ENCODE results near the gene OR9G4. TPM values are rescaled to one million over a fixed set of nuclear protein-coding genes. Genes with fewer than 3 reads are reported as not detected.

Gene OR9G4
- polyA plus RNA-seq, 1 of the 3 experiments (the other 2 are of a cell fraction): not detected

DNA sequence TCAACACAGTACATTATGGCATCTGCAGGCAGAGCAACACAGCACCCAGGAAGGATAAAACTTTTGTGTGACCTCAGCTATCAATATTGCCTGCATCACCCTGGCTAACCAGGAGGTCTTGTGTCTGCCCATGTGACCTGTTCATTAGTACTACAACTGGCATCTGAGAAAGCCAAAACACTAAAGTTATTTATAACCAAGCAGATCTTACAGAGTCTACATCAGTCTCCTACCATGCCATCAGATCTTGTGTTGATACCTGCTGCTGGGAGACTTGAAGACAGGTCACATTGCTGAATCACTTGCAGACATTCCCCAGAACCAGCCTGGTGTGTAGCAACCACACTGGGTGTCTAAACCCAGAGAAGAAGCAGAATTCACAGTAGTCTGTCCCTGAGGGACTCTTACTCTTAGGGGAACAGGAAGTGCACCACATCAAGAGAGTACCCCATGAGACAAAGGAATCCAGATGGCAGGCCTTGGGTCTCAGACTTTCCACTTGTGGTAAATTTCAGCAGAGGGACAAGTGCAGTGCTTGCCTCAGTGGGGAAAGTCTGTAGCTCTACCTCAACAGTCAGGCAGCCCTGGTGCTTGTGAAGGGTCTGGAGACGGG lies 42.6 kb downstream of the OR9G4 start:
- Histone ChIP-seq H3K79me2 (ENCODE audit: insufficient read depth) (no peaks in the 10 kb centered on the region), H2AFZ (ENCODE audit: low read depth) (no peak overlapping the region), H3K9ac (no peak overlapping the region), H4K20me1 (ENCODE audit: insufficient read depth) (no peaks in the 10 kb centered on the region), H3K4me2 (no peak overlapping the region), H3K27me3 (ENCODE audit: insufficient read depth) (no peaks in the 10 kb centered on the region), H3K36me3 (replicated peaks in 1 of 2; ENCODE audit: control insufficient read depth in 1 of 2, insufficient read depth in 2 of 2, low read length in 1 of 2) (no peaks in the 10 kb centered on the region), H3F3A (replicated peaks; ENCODE audit: insufficient read depth) (no peaks in the 10 kb centered on the region), H3K9me2 (no peaks in the 10 kb centered on the region), H3K9me3 (no peaks in the 10 kb centered on the region), H3K27ac (ENCODE audit: low read depth in 2 of 2, low read length in 1 of 2) (no peak overlapping the region), H3K4me1 (ENCODE audit: control insufficient read depth in 1 of 2, insufficient read depth in 2 of 2, low read depth in 1 of 2, low read length in 1 of 2) (no peaks in the 10 kb centered on the region), H3K4me3 (ENCODE audit: low read depth in 2 of 2, low read length in 1 of 2) (no peak overlapping the region)
- ChIA-PET POLR2A (no interaction called here), CTCF (no interaction called here)
- WGBS (ENCODE audit: low lambda C conversion rate): 0% methylated on average over 1 of the region's 1 CpG
- no peak for DNase-seq
- TF ChIP-seq NRF1 (IDR thresholded peaks at IDR 0.05; ENCODE audit: low read depth, low read length): no peak
- no peak for TF ChIP-seq SIN3A (IDR thresholded peaks at IDR 0.05; ENCODE audit: borderline replicate concordance, low read depth, low read length)
- TF ChIP-seq GABPA (IDR thresholded peaks at IDR 0.05; ENCODE audit: low read depth): no peak
- TF ChIP-seq EP300 (IDR thresholded peaks at IDR 0.05; ENCODE audit: borderline replicate concordance in 1 of 2, low read depth in 1 of 2, low read length in 1 of 2): no peak
- no peak for TF ChIP-seq FOXM1 (IDR thresholded peaks at IDR 0.05; ENCODE audit: low read depth)

DNA sequence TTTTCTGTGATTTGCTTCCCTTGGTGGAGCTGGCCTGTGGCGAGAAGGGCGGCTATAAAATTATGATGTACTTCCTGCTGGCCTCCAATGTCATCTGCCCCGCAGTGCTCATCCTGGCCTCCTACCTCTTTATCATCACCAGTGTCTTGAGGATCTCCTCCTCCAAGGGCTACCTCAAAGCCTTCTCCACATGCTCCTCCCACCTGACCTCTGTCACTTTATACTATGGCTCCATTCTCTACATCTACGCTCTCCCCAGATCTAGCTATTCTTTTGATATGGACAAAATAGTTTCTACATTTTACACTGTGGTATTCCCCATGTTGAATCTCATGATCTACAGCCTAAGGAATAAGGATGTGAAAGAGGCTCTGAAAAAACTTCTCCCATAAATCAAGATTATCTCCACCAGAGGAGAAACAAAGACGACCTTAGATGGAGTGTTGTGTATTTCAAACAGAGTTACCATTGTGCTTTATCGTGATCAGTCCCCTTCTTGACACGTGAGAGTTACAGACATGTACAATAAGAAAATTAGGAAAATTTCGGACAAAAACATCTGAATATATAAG lies 47.5 kb downstream of the OR9G4 start:
- H3K79me2 ChIP-seq (ENCODE audit: insufficient read depth): no peaks in the 10 kb centered on the region
- no peak overlapping the region for H3K27ac ChIP-seq (ENCODE audit: low read depth in 2 of 2, low read length in 1 of 2)
- no peak overlapping the region for H3K4me2 ChIP-seq
- no peaks in the 10 kb centered on the region for H3K36me3 ChIP-seq (replicated peaks in 1 of 2; ENCODE audit: control insufficient read depth in 1 of 2, insufficient read depth in 2 of 2, low read length in 1 of 2)
- no peaks in the 10 kb centered on the region for H3K9me2 ChIP-seq
- H3K4me1 ChIP-seq (ENCODE audit: control insufficient read depth in 1 of 2, insufficient read depth in 2 of 2, low read depth in 1 of 2, low read length in 1 of 2): no peaks in the 10 kb centered on the region
- no peak overlapping the region for H3K9ac ChIP-seq
- DNase-seq: no peak
- WGBS (ENCODE audit: low lambda C conversion rate): 4% methylated on average over 8 of the region's 8 CpGs
- CTCF ChIA-PET: no interaction called here
- POLR2A ChIA-PET: no interaction called here
- H3K4me3 ChIP-seq (ENCODE audit: low read depth in 2 of 2, low read length in 1 of 2): no peak overlapping the region
- H2AFZ ChIP-seq (ENCODE audit: low read depth): no peak overlapping the region; the same call in 1 of the 2 replicates
- H3K27me3 ChIP-seq (ENCODE audit: insufficient read depth): no peaks in the 10 kb centered on the region
- H3F3A ChIP-seq (replicated peaks; ENCODE audit: insufficient read depth): no peaks in the 10 kb centered on the region
- no peaks in the 10 kb centered on the region for H4K20me1 ChIP-seq (ENCODE audit: insufficient read depth)
- no peaks in the 10 kb centered on the region for H3K9me3 ChIP-seq
- no peak for TF ChIP-seq RAD21 (IDR thresholded peaks at IDR 0.05; ENCODE audit: low read length)
- no peak for TF ChIP-seq RFX5 (IDR thresholded peaks at IDR 0.05; ENCODE audit: low read length)
- TF ChIP-seq TEAD4 (IDR thresholded peaks at IDR 0.05; ENCODE audit: borderline replicate concordance, insufficient read depth): no peak
- TF ChIP-seq SIN3A (IDR thresholded peaks at IDR 0.05; ENCODE audit: borderline replicate concordance, low read depth, low read length): no peak
- TF ChIP-seq, protein P1, sequence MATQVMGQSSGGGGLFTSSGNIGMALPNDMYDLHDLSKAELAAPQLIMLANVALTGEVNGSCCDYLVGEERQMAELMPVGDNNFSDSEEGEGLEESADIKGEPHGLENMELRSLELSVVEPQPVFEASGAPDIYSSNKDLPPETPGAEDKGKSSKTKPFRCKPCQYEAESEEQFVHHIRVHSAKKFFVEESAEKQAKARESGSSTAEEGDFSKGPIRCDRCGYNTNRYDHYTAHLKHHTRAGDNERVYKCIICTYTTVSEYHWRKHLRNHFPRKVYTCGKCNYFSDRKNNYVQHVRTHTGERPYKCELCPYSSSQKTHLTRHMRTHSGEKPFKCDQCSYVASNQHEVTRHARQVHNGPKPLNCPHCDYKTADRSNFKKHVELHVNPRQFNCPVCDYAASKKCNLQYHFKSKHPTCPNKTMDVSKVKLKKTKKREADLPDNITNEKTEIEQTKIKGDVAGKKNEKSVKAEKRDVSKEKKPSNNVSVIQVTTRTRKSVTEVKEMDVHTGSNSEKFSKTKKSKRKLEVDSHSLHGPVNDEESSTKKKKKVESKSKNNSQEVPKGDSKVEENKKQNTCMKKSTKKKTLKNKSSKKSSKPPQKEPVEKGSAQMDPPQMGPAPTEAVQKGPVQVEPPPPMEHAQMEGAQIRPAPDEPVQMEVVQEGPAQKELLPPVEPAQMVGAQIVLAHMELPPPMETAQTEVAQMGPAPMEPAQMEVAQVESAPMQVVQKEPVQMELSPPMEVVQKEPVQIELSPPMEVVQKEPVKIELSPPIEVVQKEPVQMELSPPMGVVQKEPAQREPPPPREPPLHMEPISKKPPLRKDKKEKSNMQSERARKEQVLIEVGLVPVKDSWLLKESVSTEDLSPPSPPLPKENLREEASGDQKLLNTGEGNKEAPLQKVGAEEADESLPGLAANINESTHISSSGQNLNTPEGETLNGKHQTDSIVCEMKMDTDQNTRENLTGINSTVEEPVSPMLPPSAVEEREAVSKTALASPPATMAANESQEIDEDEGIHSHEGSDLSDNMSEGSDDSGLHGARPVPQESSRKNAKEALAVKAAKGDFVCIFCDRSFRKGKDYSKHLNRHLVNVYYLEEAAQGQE (IDR thresholded peaks at IDR 0.05; ENCODE audit: low read depth, low read length): no peak
- no peak for TF ChIP-seq TCF12 (IDR thresholded peaks at IDR 0.05)
- TF ChIP-seq, protein P2, sequence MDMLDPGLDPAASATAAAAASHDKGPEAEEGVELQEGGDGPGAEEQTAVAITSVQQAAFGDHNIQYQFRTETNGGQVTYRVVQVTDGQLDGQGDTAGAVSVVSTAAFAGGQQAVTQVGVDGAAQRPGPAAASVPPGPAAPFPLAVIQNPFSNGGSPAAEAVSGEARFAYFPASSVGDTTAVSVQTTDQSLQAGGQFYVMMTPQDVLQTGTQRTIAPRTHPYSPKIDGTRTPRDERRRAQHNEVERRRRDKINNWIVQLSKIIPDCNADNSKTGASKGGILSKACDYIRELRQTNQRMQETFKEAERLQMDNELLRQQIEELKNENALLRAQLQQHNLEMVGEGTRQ (IDR thresholded peaks at IDR 0.05; ENCODE audit: borderline replicate concordance, low read depth, low read length): no peak
- TF ChIP-seq GABPA (IDR thresholded peaks at IDR 0.05; ENCODE audit: low read depth): no peak
- no peak for TF ChIP-seq RCOR1 (IDR thresholded peaks at IDR 0.05; ENCODE audit: low read length)
- TF ChIP-seq, protein P3, sequence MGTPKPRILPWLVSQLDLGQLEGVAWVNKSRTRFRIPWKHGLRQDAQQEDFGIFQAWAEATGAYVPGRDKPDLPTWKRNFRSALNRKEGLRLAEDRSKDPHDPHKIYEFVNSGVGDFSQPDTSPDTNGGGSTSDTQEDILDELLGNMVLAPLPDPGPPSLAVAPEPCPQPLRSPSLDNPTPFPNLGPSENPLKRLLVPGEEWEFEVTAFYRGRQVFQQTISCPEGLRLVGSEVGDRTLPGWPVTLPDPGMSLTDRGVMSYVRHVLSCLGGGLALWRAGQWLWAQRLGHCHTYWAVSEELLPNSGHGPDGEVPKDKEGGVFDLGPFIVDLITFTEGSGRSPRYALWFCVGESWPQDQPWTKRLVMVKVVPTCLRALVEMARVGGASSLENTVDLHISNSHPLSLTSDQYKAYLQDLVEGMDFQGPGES (IDR thresholded peaks at IDR 0.05; ENCODE audit: low read depth, low read length): no peak
- TF ChIP-seq MXI1 (IDR thresholded peaks at IDR 0.05; ENCODE audit: low read depth, low read length): no peak
- TF ChIP-seq, protein P4, sequence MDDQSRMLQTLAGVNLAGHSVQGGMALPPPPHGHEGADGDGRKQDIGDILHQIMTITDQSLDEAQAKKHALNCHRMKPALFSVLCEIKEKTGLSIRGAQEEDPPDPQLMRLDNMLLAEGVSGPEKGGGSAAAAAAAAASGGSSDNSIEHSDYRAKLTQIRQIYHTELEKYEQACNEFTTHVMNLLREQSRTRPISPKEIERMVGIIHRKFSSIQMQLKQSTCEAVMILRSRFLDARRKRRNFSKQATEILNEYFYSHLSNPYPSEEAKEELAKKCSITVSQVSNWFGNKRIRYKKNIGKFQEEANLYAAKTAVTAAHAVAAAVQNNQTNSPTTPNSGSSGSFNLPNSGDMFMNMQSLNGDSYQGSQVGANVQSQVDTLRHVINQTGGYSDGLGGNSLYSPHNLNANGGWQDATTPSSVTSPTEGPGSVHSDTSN (IDR thresholded peaks at IDR 0.05): no peak
- TF ChIP-seq MEF2A (IDR thresholded peaks at IDR 0.05; ENCODE audit: borderline replicate concordance, low read depth): no peak
- TF ChIP-seq, protein P5, sequence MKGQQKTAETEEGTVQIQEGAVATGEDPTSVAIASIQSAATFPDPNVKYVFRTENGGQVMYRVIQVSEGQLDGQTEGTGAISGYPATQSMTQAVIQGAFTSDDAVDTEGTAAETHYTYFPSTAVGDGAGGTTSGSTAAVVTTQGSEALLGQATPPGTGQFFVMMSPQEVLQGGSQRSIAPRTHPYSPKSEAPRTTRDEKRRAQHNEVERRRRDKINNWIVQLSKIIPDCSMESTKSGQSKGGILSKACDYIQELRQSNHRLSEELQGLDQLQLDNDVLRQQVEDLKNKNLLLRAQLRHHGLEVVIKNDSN (IDR thresholded peaks at IDR 0.05; ENCODE audit: borderline replicate concordance, low read depth): no peak
- TF ChIP-seq EP300 (IDR thresholded peaks at IDR 0.05; ENCODE audit: borderline replicate concordance in 1 of 2, low read depth in 1 of 2, low read length in 1 of 2): no peak
- no peak for TF ChIP-seq NFIC (IDR thresholded peaks at IDR 0.05; ENCODE audit: borderline replicate concordance)
- TF ChIP-seq, protein P6, sequence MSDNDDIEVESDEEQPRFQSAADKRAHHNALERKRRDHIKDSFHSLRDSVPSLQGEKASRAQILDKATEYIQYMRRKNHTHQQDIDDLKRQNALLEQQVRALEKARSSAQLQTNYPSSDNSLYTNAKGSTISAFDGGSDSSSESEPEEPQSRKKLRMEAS (IDR thresholded peaks at IDR 0.05; ENCODE audit: low read depth): no peak
- TF ChIP-seq ELF1 (IDR thresholded peaks at IDR 0.05): no peak

Measured in SK-N-SH (cell line).